Heart left ventricle (tissue), 13 donors: ENCODE measurements around the gene ABCB10.

Experiments
- POLR2A ChIP-seq, 2 donors: fragments of 450-650 bp; IDR thresholded peaks; one replicate each; pipeline ENCODE4 v1.6.1; 2017; ENCODE audit warnings: antibody characterized with exemption in 2 of 2, mild to moderate bottlenecking in 2 of 2, moderate library complexity in 2 of 2
- TF ChIP-seq, protein P1 (sequence below), 12 donors: fragments of 200-600 bp; sonication (generic) in 4 of 12; IDR thresholded peaks; one replicate each; pipeline versions ENCODE4 v1.5.0 to v1.8.0; 2018 to 2022; ENCODE audit warnings: antibody characterized with exemption in 12 of 12, mild to moderate bottlenecking in 5 of 12
- donor health status: ischemic (EF 13 %, LVEDD 7.1; RV severe dilation, severe dysfunction).
- donor health status: DM: no; HTN: yes; CAD: no.
- donor health status: DM: no; HTN: no; CAD: no.
- donor health status: ischemic (EF 25% LVEDD 6.9; RV normal size, moderate dysfunction).
- donor health status: ischemic (EF 25% LVEDD 5.7; RV mildly dilated, moderate dysfunction).
- donor health status: ischemic (EF 35%, LVEDD 5.7; RV mildly dilated, moderate dysfunction).
- donor health status: nonischemic (EF 11% LVEDD 7.7; RV severe dilation, severe dysfunction).
- donor health status: DM: yes; HTN: yes; CAD: no.
- donor health status: PGD.
- donor health status: ischemic (EF 29% LVEDD 5.4; RV normal size, mild dysfunction).
- donor health status: nonischemic (EF 23%, LVEDD 6.1; RV moderate dilation, normal function).

DNA sequence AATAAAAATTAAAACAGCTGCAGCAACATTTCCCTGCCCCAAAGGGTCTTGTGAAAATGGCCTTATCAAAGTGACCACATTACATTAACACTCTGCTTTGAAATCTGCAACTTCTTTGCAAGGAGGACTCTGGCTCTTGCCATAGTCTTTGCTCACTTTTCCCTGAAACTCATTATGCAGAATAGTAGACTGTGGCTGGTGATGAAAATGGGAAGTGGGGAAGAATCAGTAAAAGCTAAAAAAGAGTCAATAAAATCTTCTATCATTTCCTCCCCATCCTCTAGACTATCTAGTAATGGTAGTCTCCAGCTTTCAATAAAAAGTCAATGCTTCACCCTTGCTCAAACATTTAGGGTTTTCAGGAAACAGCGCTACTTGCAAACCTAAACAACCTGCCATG lies 31.8 kb downstream of the ABCB10 start:
- TF ChIP-seq, protein P1, sequence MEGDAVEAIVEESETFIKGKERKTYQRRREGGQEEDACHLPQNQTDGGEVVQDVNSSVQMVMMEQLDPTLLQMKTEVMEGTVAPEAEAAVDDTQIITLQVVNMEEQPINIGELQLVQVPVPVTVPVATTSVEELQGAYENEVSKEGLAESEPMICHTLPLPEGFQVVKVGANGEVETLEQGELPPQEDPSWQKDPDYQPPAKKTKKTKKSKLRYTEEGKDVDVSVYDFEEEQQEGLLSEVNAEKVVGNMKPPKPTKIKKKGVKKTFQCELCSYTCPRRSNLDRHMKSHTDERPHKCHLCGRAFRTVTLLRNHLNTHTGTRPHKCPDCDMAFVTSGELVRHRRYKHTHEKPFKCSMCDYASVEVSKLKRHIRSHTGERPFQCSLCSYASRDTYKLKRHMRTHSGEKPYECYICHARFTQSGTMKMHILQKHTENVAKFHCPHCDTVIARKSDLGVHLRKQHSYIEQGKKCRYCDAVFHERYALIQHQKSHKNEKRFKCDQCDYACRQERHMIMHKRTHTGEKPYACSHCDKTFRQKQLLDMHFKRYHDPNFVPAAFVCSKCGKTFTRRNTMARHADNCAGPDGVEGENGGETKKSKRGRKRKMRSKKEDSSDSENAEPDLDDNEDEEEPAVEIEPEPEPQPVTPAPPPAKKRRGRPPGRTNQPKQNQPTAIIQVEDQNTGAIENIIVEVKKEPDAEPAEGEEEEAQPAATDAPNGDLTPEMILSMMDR (IDR thresholded peaks at IDR 0.05), result no peak
- TF ChIP-seq POLR2A (IDR thresholded peaks at IDR 0.05), result no peak
